Stimulated activated CD8-positive, alpha-beta memory T cell treated with anti-CD3 and anti-CD28 coated beads, Interleukin-7, amount 100 ng/mL, for 4 hours (primary cell): ENCODE measurements around the gene IL1A.

ENCODE experiments used
- DNase-seq, 2 donors: peaks; one replicate each; pipeline ENCODE4 v3.0.0-alpha.2; 2020; ENCODE audit warnings: low read depth in 2 of 2

IL1A gene

DNA sequence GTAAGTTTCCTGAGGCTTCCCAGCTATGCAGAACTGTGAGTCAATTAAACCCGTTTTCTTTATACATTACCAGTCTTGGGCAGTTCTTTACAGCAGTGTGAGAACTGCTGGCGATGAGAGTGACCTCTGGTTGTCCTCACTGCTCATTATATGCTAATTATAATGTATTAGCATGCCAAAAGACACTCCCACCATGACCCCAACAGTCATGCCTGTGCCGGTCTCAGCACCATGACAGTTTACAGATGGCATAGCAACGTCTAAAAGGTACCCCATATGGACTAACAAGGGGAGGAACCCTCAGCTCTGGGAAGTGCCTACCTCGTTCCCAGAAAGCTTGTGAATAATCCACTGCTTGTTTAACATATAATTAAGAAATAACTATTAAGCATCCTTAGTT, 8.1 kb upstream of the IL1A start:
- no peak for DNase-seq

DNA sequence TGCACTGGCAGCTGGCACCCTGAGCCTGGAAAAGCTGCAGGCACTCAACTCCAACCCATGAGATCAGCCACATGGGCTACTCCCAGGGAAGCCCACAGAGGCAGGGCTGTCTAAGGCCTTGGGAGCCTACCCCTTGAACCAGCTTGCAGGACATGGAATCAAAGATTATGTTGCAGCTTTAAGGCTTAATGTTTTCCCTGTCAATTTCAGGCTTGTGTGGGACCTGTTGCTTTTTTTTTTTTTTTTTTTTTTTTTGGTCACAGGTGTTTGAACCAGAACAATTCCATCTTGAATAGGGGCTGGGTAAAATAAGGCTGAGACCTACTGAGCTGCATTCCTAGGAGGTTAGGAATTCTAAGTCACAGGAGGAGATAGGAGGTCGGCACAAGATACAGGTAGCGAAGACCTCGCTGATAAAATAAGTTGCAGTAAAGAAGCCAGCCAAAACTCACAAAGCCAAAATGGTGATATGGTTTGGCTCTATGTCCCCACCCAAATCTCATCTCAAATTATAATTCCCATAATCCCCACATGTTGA, 7.5 kb upstream of the IL1A start:
- DNase-seq = no peak

DNA sequence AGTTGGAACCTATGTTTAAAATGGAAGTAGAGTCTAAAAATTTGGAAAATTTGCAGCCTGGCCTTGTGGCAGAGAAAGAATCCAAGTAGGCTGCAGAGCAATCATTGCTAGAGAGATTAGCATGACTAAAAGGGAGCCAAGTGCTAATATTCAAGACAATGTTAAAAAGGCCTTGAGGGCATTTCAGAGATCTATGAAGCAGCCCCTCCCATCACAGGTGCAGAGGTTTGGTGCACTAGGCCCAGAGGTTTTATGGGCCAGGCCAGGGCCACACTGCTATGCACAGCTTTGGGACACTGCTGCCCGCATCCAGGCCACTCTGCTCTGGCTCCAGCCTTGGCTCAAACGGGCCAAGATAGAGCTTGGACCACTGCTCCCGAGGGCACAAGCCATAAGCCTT, 6.7 kb upstream of the IL1A start:
- no peak for DNase-seq

DNA sequence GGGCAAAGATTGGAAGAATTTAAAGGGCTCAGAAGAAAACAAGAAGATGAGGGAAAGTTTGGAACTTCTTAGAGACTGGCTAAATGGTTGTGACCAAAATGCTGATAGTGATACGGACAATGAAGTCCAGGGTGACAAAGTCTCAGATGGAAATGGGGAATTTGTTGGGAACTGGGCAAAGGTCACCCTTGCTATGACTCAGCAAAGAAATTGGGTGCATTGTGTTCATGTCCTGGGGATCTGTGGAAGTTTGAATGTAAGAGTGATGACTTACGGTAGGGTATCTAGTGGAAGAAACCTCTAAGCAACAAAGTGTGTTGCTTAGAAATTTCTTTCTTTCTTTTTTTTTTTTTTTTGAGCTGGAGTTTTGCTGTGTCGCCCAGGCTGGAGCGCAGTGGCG, 6.0 kb upstream of the IL1A start:
- DNase-seq = no peak

DNA sequence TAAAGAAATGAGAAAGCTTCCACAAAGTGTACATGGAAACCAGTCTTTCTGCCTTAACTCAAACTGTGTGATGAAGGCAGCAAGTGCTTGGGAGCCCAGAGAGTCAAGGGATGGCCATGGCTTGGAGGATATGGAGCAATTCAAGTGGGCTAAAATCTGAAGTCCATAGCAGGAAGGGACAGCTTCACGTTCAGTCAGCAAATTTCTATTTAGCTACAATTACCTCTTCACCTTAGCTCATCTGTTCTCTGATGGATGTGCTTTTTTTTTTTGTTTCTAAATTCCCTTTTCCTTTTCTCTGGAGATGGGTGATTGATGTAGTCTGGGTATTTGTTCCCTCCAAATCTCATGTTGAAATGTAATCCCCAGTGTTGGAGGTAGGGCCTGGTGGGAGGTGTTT, 4.9 kb upstream of the IL1A start:
- DNase-seq = no peak

DNA sequence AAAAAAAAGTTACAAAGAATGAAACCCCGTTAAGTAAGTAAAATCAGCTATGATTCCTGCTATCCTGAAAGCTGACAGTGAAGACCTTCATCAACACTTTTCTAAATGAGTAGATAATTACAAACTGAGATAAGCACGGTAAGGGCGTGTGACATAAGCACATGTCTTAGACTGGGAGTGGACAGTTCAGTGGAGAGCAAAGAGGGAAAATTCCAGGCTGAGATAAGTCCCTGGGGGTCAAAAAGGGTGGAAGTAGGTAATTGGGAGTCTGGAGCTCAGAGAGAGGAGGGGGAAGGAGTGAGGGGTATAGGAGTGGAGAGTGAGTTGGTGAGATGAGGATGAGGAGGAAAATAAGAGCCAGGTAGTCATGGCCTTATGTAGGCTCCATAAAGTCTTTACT, 4.4 kb upstream of the IL1A start:
- no peak for DNase-seq

DNA sequence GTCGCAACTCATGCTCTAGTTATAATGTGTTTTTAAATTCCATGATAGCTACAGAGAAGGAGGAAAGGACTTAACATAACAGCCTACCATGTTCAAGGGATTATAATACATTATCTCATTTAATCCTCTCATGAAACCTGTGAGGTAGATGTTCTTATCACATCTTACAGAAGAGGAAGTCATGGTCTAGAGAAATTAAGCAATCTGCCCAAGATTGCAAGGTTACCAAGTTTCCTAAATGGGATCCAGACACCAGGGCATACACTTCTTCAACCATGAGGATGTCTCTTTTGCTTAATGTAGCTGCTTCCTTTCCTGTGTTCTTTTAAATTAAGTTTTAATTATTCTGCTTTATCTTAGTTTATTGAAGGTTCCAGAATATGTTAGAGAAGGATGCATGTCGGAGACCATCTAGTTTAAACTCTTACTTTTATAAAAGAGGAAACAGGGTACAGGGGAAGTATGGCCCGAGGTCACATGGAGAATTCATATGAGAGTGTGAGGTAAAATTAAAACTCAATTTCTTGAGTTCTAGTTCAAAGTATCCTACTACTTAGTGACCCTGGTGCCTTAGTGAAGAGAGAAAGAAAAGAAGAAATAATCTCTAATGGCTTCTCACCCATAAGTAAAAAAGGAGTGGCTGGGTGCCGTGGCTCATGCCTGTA, 3.6 kb upstream of the IL1A start:
- DNase-seq = no peak

DNA sequence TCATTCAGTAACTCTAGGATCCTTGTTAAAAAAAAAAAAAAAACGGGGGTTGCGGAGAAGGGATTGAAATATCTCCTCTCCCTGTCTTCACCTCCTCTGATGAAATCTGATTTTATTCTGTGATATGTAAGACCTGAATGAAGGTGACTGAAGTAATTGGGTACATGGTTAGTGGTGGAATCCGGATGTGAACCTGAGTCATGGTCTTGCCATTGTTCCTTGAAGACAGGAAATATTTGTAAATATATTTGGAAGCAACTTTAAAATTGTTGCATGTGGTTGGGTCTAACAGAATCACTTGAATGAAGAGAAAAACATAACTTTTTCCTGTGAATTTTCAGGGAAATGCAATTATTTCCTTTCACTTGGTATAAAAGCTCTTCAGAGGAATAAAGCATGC, 3.0 kb upstream of the IL1A start:
- no peak for DNase-seq

DNA sequence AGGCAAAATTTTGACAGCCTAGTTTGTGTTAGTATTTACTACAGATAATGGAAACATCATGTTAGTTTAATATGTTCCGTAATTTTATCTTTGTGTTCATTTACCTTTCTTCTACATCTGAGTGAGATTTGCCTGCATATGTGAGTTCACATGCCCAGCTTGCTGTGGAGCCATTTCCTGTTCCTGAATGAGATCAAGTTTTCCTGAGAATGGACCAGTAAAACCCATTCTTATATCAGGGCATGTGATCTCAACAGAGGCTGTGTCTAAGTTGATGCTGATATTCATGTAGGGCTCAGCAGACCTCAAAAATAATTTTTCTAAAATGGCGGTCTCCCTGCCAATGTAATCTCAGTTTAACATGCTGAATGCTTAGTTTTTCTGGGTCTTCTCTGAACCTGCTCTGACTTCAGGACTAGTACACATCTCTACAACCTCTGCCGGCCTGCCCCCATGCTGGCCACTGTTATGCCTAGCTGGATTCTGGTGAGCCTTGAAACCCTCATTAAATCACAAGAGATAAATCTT, 1.0 kb downstream of the IL1A start:
- DNase-seq = no peak

DNA sequence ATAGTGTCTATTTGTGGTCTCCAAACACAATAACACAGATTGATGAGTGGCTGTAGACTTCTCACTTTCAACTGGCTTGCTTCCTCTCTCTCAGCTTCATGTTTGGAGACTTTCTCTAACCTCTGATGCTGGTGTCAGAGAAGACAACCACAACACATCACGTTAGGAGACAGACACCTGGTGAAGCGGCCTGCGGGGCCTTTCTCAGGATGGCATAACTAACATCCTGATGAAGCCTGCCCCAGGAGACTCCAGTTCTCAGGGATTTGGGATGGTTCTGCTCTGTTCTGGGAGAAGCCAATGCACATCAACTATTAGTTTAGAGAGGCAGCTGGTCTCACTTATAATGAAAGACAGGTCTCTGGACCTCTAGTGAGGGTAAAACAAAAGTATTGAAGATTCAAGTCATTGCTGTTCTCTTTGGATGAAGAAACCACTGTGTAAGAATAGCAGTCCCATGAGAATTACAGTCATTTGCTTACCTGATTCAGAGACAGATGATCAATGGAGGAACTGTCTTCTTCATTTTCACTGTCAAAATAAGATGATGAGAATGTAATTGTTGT, 2.0 kb downstream of the IL1A start:
- DNase-seq = no peak

DNA sequence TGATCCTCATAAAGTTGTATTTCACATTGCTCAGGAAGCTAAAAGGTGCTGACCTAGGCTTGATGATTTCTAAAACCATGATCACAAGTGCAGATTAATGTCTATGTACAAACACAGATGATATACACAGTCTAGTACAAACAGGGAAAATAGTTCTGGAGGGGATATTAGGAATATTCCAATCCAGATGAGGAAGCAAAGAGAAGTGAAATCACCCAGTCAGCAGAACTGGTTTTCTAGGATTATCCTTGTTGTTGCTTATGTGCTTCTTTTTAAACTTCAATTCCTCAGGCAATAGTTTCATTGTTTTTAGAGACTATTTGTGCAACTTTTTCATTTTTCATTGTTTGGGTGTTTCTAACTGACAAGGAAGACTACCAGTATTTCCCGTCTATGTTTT, 4.7 kb downstream of the IL1A start:
- DNase-seq = no peak

DNA sequence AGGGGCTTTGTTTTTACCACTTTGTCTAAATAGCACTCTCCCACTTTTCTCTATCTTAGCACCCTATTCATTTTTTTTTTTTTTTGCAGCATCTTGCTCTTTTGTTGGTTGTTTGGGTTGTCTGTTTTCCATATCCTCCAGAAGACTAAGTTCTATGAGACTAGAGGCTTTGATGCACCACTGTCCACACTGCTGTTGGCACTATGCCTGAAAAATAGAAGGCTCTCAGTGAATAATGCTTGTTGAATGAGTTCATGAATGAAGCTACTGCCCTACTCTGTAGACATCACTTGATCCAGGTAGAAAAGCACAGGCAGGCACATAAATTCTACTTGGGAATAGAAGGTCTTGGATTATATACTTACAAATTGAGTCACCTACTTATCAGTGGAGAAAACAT, 7.3 kb downstream of the IL1A start:
- DNase-seq = no peak

DNA sequence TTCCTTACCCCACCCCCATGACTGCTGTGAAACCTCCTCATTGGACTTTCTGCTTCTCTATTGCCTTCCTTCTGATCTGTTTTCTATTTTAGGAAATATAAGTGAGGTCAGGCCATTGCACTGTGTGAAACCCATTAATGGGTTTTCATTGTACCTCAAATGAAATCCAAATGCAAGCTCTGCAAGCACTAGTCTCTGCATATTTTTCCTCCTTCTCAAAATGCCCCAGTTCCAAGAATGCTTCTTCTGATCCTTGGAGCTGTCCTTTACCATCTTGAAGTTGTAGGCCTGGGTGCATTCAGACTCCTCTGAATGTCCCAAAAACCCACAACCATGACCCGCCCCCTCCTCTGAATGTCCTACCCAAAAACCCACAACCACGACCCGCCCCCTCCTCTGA, 8.2 kb downstream of the IL1A start:
- DNase-seq = no peak

DNA sequence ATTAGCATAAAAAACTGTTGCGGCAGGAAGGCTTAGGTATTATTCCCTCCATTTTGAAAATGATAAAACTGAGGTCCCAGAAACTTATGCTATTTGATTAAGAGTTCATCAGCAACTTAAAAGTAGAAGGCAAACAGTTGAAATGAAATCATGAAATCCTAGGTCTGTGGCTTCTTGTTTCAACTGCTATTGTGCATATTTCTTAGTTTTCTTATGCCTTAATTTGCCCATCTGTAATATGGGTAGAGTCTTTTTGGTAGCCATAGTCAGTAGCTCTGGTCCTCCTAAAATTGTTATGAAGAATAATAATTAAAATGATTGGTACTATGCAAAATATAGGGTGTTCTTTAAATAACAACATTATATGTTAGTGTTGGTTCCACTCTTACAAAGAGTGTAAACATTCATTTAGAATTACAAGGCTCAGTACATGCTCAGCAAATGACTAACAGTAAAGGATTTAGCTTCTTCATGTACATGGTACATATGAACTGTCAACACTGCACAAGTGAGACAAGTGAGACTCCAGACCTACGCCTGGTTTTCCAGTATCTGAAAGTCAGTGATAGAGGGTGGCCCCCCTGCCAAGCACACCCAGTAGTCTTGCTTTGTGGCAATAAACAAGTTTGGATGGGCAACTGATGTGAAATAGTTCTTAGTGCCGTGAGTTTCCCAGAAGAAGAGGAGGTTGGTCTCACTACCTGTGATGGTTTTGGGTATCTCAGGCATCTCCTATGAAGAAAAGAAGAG, 9.6 kb downstream of the IL1A start:
- DNase-seq = no peak

DNA sequence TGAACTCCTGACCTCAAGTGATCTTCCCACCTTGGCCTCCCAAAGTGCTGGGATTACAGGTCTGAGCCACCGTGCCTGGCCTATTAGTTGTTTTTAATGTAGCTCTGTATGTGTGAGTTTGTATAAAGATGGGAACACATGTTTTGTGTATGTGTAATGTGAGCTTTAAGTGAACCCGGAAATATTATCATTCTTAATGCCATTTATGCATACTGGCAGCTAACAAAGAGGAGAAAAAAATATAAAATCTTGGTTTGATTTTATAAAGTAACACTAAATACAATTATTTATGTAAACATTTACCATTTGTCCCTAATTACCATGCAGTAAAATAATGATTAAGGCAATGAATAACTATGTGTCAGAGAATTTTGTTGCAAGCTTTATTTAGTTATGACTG, 10.7 kb downstream of the IL1A start:
- no peak for DNase-seq

DNA sequence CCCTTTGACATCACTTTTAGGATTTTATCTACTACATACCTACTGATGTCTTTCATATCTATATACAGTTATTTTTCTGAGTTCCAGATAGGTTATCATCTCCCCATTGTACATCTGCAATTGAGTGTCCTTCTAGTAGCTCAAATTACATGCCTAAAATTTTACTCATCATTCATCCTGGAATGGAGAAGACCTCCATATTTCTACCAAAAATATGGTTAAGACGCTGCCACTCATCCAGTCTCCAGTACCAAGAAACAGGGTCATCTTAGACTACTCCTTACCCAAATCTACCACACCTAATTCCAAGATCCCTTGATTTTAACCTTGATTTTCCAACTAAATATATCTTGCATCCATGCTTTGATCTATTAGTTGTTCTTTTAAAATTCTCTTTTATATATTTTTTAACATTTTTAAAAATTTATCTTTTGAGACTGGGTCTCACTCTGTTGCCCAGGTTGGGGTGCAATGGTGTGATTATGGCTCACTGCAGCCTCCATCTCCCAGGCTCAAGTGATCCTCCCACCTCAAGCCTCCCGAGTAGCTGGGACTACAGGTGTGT, 11.3 kb downstream of the IL1A start:
- no peak for DNase-seq

DNA sequence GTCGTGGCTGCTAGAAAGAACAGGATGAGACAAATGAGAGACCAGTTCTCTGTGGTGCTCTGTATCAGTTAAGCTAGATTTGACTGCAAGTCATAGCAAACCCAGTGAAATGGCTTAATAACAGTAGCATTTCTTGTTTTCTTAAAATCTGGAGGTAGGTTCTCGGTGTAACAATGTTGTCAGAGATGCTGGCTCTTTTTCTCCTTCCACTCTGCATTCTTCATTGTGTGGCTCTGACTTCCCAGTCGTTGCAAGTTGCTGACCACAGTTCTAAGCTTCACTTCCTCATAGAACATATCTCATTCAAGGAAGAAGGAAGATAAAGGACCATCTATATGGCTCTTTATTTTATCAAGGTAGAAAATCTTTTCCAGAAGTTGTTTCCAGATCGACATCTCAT, 12.0 kb downstream of the IL1A start:
- DNase-seq = no peak

DNA sequence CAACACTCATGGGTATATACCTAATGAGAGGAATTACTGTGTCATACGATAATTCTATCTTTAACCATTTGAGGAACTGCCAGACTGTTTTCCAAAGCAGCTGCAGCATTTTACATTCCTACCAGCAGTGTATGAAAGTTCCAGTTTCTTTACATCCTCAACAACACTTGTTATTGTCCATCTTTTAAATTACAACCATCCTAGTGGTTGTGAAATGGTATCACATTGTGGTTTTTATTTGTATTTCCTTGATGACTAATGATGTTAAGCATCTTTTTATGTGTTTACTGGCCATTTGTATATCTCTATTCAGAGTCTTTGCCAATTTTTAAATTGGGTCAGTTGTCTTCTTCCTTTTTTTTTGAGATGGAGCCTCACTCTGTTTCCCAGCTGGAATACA, 15.9 kb downstream of the IL1A start:
- no peak for DNase-seq

DNA sequence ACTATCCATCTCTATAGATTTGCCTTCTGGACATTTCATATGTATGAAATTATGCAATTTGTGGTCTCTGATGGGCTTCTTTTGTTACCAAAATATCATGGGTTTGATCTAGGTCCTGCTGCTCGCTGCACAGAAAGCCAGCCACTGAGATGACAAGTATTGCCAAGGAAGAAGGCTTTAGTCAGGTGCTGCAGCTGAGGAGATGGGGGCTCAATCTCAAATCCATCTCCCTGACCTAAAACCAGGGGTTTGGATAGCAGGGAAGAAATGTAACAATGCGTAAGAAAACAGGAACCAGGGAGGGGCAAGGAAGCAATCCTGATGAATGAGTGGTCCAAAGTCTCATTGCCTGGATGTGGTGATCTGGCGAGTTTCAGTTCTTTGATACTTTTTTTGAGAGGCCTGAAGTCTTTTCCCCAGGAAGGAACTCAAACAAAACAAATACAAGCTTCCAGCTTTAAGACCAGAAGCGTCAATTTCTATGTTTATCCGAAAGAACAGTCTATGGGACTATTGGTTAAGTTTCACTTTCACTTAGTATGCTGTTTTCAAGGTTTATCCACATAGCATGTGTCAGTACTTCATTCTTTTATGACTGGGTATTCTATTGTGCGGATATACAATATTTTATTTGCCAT, 16.5 kb downstream of the IL1A start:
- no peak for DNase-seq

DNA sequence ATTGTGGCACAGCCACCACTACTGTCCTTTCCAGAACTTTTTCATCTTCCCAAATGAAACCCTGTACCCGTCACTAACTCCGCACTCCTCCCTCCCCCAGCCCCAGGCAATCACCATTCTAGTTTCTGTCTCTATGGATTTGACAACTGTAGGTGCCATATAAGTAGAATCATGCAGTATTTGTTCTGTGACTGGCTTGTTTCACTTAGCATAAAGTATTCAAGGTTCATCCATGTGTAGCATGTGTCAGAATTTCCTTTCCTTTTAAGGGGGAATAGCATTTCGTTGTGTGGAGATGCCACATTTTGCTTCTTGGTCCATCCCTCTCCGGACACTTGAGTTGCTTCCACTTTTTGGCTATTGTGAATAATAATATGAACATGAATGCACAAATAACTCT, 19.0 kb downstream of the IL1A start:
- no peak for DNase-seq

DNA sequence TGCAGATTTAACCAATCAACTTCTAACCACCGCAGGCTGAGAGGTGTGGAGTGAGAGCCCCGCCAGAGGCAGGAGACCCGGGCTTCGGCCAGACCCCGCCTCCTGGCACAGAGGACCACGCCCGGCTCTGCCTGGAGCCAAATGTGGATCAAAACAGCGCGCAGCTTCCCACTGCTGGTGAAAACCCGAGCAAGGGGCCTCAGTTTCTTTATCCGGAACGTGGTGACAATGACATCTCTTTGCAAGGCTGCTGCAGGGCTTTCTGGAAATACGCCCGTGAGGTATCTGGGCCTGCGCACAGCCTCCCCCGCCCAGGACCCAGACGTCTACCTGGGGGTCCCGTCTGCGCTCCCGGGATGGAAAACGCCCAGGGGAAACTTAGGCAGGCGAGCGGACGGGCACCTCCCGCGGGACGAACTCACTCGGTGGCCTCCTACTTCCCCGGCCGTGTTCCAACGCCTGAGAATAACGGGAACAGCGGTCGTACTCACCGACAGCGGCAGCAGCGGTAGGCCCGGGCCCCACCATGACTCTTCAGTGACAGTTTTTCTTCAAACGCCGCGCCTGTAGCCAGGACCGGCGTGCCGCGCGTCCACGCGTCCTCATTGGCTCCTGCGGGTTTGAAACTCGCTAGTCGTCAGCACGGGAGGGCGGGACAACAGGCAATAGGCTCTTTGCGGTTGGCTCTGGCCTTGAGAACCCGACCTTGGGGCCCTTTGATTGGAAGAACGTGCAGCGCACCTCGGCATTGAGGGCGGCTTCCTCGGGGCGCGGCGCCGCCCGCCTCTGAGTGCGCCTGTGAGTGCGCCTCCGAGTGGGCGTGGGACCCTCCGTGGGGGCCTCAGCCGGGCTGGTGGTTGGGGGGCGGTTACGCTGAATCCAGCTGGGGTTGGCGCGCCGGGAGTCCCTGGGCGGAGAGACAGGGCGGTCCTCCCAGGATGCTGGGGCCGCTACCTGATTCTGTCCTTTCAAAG, 19.9 kb downstream of the IL1A start, which contains the start of gene CKAP2L:
Gene CKAP2L, minus strand, starts transcription at position 539 of the 974 bp plus-strand sequence. Its CDS starts 11 bp downstream, at position 528.
- peak; percentile 94 for DNase-seq
